Natural killer cell (primary cell): Measurements from ENCODE around the gene MAST2. TPM values are rescaled to one million over a fixed set of nuclear protein-coding genes. Genes with fewer than 3 reads are reported as not detected.
"Not testable (repeated sequence)": the region's sequence is repeated elsewhere in the genome, so short reads cannot be mapped to it uniquely, and the experiment has no call there.

ENCODE experiments used
- ATAC-seq, 3 donors: fragments of 150-1000 bp in 2 of 3; fragments of 200-7000 bp in 1 of 3; cut with Tn5 transposase; 1 replicate in 1 of 3; 2 replicates in 2 of 3; pipeline ENCODE4 v1.10.0; 2021; ENCODE audit warnings: mild to moderate bottlenecking in 2 of 3, moderate library complexity in 2 of 3
- DNase-seq, 2 donors: peaks; one replicate each; pipeline versions ENCODE4 v3.0.0 to v3.0.0-alpha.2; 2013 to 2021; ENCODE audit warnings: mixed read lengths in 1 of 2
- H3K27ac ChIP-seq: one replicate; pipeline ENCODE4 v1.5.1; 2013; ENCODE audit warnings: mild to moderate bottlenecking, low read length
- H3K27me3 ChIP-seq: one replicate; pipeline ENCODE4 v1.6.1; 2013; ENCODE audit warnings: low read length; ENCODE audit not compliant: control insufficient read depth, insufficient read depth
- H3K36me3 ChIP-seq: one replicate; pipeline ENCODE4 v1.6.1; 2013; ENCODE audit warnings: low read length; ENCODE audit not compliant: control insufficient read depth, insufficient read depth
- H3K4me1 ChIP-seq: one replicate; pipeline ENCODE4 v1.6.1; 2013; ENCODE audit warnings: low read length; ENCODE audit not compliant: control insufficient read depth, insufficient read depth
- H3K4me3 ChIP-seq: one replicate; pipeline ENCODE4 v1.5.1; 2013; ENCODE audit warnings: low read length
- H3K9me3 ChIP-seq: one replicate; pipeline ENCODE4 v1.6.1; 2013; ENCODE audit warnings: low read length; ENCODE audit not compliant: control insufficient read depth, insufficient read depth
- H3K27ac Mint-ChIP-seq, 2 donors: one replicate each; pipeline ENCODE4 v1.8.0; 2022; ENCODE audit warnings: mild to moderate bottlenecking in 2 of 2, mixed read lengths in 2 of 2, moderate library complexity in 1 of 2
- H3K27me3 Mint-ChIP-seq, 2 donors: one replicate each; pipeline ENCODE4 v1.8.0; 2022; ENCODE audit warnings: low read depth in 2 of 2, mixed read lengths in 2 of 2
- H3K36me3 Mint-ChIP-seq: one replicate; pipeline ENCODE4 v1.8.0; 2022; ENCODE audit warnings: mixed read lengths
- H3K4me1 Mint-ChIP-seq, 2 donors: one replicate each; pipeline ENCODE4 v1.8.0; 2022; ENCODE audit warnings: mixed read lengths in 2 of 2
- H3K4me3 Mint-ChIP-seq: one replicate; pipeline ENCODE4 v1.8.0; 2022; ENCODE audit warnings: mild to moderate bottlenecking, moderate library complexity, mixed read lengths
- H3K9me3 Mint-ChIP-seq, 2 donors: one replicate each; pipeline ENCODE4 v1.8.0; 2022; ENCODE audit warnings: mixed read lengths in 2 of 2
- CTCF ChIP-seq: fragments of 200-600 bp; IDR thresholded peaks from one replicate; pipeline ENCODE4 v1.8.0; 2022; ENCODE audit warnings: antibody characterized with exemption
- WGBS: methylation state at CpG from one replicate; pipeline ENCODE4 v1.1.7; 2013; ENCODE audit warnings: missing lambda C conversion rate; ENCODE audit not compliant: insufficient coverage; 5-methylcytosine and 5-hydroxymethylcytosine counted together
- intact Hi-C: fragments of 100-400 bp; cut with micrococcal nuclease; formaldehyde crosslinking; loops from one replicate; pipeline ENCODE4 v1.14.2; 2022
- total RNA-seq, 4 donors: library from RNA; stranded (reverse); fragments of 120-200 nt in 1 of 4; gene quantifications; one replicate each; pipeline versions ENCODE4 v1.2.3 to v1.2.4, GENCODE V29; 2013 to 2022

The MAST2 gene
- total RNA-seq, 3 donors from 2014 or later (not counting 1 experiment from before 2014, with no cell fraction given), result 25.3 to 28.6 (median 27.9) TPM

- H3K27me3 Mint-ChIP-seq, result no peaks in the 10 kb centered on the region
- H3K4me1 ChIP-seq, result no peaks in the 10 kb centered on the region
- peaks cover 8% of the 10 kb centered on the region in 2 donors for H3K4me1 Mint-ChIP-seq
- H3K9me3 Mint-ChIP-seq, result no peaks in the 10 kb centered on the region
- no peaks in the 10 kb centered on the region for H3K27me3 ChIP-seq
- WGBS, result 100% methylated on average over 1 of the region's 1 CpG
- no peak for TF ChIP-seq CTCF
- no peak for ATAC-seq
- H3K9me3 ChIP-seq, result no peaks in the 10 kb centered on the region
- H3K36me3 Mint-ChIP-seq, result no peaks in the 10 kb centered on the region
- no peak for DNase-seq
- H3K4me3 ChIP-seq, result no peak overlapping the region
- H3K27ac Mint-ChIP-seq, result no peak overlapping the region
- intact Hi-C loops, result no loop called here
- H3K4me3 Mint-ChIP-seq, result no peak overlapping the region
- H3K27ac ChIP-seq, result no peak overlapping the region
- peaks cover 2% of the 10 kb centered on the region for H3K36me3 ChIP-seq
These were observed 25.4 kb downstream of the MAST2 start for GRCh38 chr1:45828841-45829240.

GRCh38 chr1:45833361-45833760, 29.9 kb downstream of the MAST2 start:
- H3K9me3 ChIP-seq, result no peaks in the 10 kb centered on the region
- no peaks in the 10 kb centered on the region for H3K4me1 ChIP-seq
- intact Hi-C loops, result no loop called here
- no peak for ATAC-seq
- H3K27ac ChIP-seq, result no peak overlapping the region
- peaks cover 2 to 3% of the 10 kb centered on the region in 2 donors for H3K4me1 Mint-ChIP-seq
- no peak overlapping the region for H3K4me3 Mint-ChIP-seq
- H3K36me3 ChIP-seq, result peaks cover 2% of the 10 kb centered on the region
- no peak for TF ChIP-seq CTCF
- no peak for DNase-seq
- WGBS, result 92% methylated on average over 1 of the region's 2 CpGs
- H3K27ac Mint-ChIP-seq, result no peak overlapping the region
- no peaks in the 10 kb centered on the region for H3K36me3 Mint-ChIP-seq
- no peaks in the 10 kb centered on the region for H3K27me3 ChIP-seq
- H3K4me3 ChIP-seq, result no peak overlapping the region
- H3K27me3 Mint-ChIP-seq, result no peaks in the 10 kb centered on the region
- H3K9me3 Mint-ChIP-seq, result no peaks in the 10 kb centered on the region

GRCh38 chr1:45834689-45835088, 31.3 kb downstream of the MAST2 start:
- H3K4me1 ChIP-seq, result no peaks in the 10 kb centered on the region
- no peak for DNase-seq
- H3K9me3 ChIP-seq, result no peaks in the 10 kb centered on the region
- intact Hi-C loops, result no loop called here
- no CpG with 5 or more reads among the region's 1 CpG for WGBS
- no peak for TF ChIP-seq CTCF
- H3K4me3 ChIP-seq, result no peak overlapping the region
- no peak overlapping the region for H3K4me3 Mint-ChIP-seq
- no peaks in the 10 kb centered on the region for H3K27me3 ChIP-seq
- no peaks in the 10 kb centered on the region for H3K4me1 Mint-ChIP-seq
- ATAC-seq, result no peak
- no peaks in the 10 kb centered on the region for H3K36me3 Mint-ChIP-seq
- no peak overlapping the region for H3K27ac Mint-ChIP-seq
- no peak overlapping the region for H3K27ac ChIP-seq
- no peaks in the 10 kb centered on the region for H3K27me3 Mint-ChIP-seq
- no peaks in the 10 kb centered on the region for H3K9me3 Mint-ChIP-seq
- peaks cover 2% of the 10 kb centered on the region for H3K36me3 ChIP-seq

- ATAC-seq, result no peak
- no peaks in the 10 kb centered on the region for H3K9me3 ChIP-seq
- H3K36me3 ChIP-seq, result no peaks in the 10 kb centered on the region
- no peak overlapping the region for H3K27ac ChIP-seq
- no CpG with 5 or more reads among the region's 3 CpGs for WGBS
- no peaks in the 10 kb centered on the region for H3K27me3 ChIP-seq
- no peaks in the 10 kb centered on the region for H3K9me3 Mint-ChIP-seq
- no peak overlapping the region for H3K4me3 Mint-ChIP-seq
- H3K27ac Mint-ChIP-seq, result no peak overlapping the region
- intact Hi-C loops, result no loop called here
- no peaks in the 10 kb centered on the region for H3K4me1 Mint-ChIP-seq
- no peaks in the 10 kb centered on the region for H3K27me3 Mint-ChIP-seq
- no peaks in the 10 kb centered on the region for H3K4me1 ChIP-seq
- DNase-seq, result no peak
- H3K4me3 ChIP-seq, result no peak overlapping the region
- no peak for TF ChIP-seq CTCF
- no peaks in the 10 kb centered on the region for H3K36me3 Mint-ChIP-seq
These were observed 33.0 kb downstream of the MAST2 start for GRCh38 chr1:45836451-45836850.

- H3K4me3 Mint-ChIP-seq, H3K27me3 Mint-ChIP-seq, H3K27ac Mint-ChIP-seq, H3K36me3 ChIP-seq, H3K4me1 ChIP-seq, H3K27ac ChIP-seq, ATAC-seq, H3K9me3 ChIP-seq, H3K27me3 ChIP-seq, H3K9me3 Mint-ChIP-seq, H3K4me3 ChIP-seq, H3K4me1 Mint-ChIP-seq, intact Hi-C loops, H3K36me3 Mint-ChIP-seq, DNase-seq: not testable (repeated sequence)
- 91% methylated on average over 7 of the region's 7 CpGs for WGBS
These were observed 33.4 kb downstream of the MAST2 start for GRCh38 chr1:45836861-45837260.

- 94% methylated on average over 2 of the region's 4 CpGs for WGBS
These were observed 34.9 kb downstream of the MAST2 start for GRCh38 chr1:45838322-45838721.

More at GRCh38 chr1:45838322-45838721, 34.9 kb downstream of the MAST2 start:
- DNase-seq, H3K27me3 ChIP-seq, H3K27me3 Mint-ChIP-seq, H3K36me3 Mint-ChIP-seq, H3K9me3 Mint-ChIP-seq, H3K4me3 ChIP-seq, H3K27ac Mint-ChIP-seq, H3K27ac ChIP-seq, H3K4me1 Mint-ChIP-seq, H3K9me3 ChIP-seq, ATAC-seq, H3K36me3 ChIP-seq, H3K4me1 ChIP-seq, H3K4me3 Mint-ChIP-seq, intact Hi-C loops: not testable (repeated sequence)
